AG04450 (cell line): ENCODE results near the gene IL36G. TPM values are rescaled to one million over a fixed set of nuclear protein-coding genes. Genes with fewer than 3 reads are reported as not detected.

Experiments used
- CTCF ChIA-PET: fragments of 300-600, 350-600 bp; formaldehyde crosslinking; extraction: SDS; loops from one replicate; lab custom pipeline; 2022; ENCODE audit warnings: antibody characterized with exemption, inconsistent platforms; lab: Charles Lee
- POLR2A ChIA-PET: fragments of 350-600 bp; formaldehyde crosslinking; extraction: SDS; loops from one replicate; lab custom pipeline; 2021; ENCODE audit warnings: antibody characterized with exemption, inconsistent platforms; lab: Yijun Ruan, JAX
- DNase-seq: peaks from one replicate; pipeline ENCODE4 v3.0.0-alpha.2; 2011; ENCODE audit warnings: low read depth, low spot score
- H3K27ac ChIP-seq: one replicate; pipeline ENCODE4 v1.5.1; 2012; ENCODE audit warnings: low read depth, low read length, control low read depth
- H3K27me3 ChIP-seq: one replicate; pipeline ENCODE4 v1.6.0; 2012; ENCODE audit warnings: low read length; ENCODE audit not compliant: control insufficient read depth, insufficient read depth
- H3K4me3 ChIP-seq: 2 replicates; pipeline ENCODE4 v1.5.1; 2011; ENCODE audit warnings: mild to moderate bottlenecking, low read depth, low read length, control low read depth
- H3K9me3 ChIP-seq: 2 replicates; pipeline ENCODE4 v1.5.1; 2012; ENCODE audit warnings: low read length; ENCODE audit not compliant: control insufficient read depth, insufficient read depth
- CTCF ChIP-seq: IDR thresholded peaks from 2 replicates; pipeline ENCODE4 v1.5.1; 2011; ENCODE audit warnings: low read depth, low read length, control low read depth, inconsistent platforms
- polyA plus RNA-seq: library from polyadenylated mRNA; depleted of rRNA; stranded (reverse); fragments of >200 nt; gene quantifications from 2 replicates; pipeline ENCODE4 v1.2.3, GENCODE V29; 2011

The IL36G gene
- polyA plus RNA-seq, 1 experiment, result not detected

- Histone ChIP-seq H3K27me3 (peaks cover 23% of the 10 kb centered on the region), H3K9me3 (peaks cover 3% of the 10 kb centered on the region; the same call in 1 of the 2 replicates), H3K27ac (no peak overlapping the region), H3K4me3 (no peak overlapping the region)
- POLR2A ChIA-PET, result no interaction called here
- no peak for TF ChIP-seq CTCF
- CTCF ChIA-PET, result interaction anchor here (1.4 to 2.1 kb wide), 2 partner anchors 195 to 345 kb away, joined by 5 to 22 read pairs; no protein-coding TSS in a partner anchor
- DNase-seq, result no peak
Observed at GRCh38 chr2:112944971-112945370, 32.8 kb upstream of the IL36G start.

DNA sequence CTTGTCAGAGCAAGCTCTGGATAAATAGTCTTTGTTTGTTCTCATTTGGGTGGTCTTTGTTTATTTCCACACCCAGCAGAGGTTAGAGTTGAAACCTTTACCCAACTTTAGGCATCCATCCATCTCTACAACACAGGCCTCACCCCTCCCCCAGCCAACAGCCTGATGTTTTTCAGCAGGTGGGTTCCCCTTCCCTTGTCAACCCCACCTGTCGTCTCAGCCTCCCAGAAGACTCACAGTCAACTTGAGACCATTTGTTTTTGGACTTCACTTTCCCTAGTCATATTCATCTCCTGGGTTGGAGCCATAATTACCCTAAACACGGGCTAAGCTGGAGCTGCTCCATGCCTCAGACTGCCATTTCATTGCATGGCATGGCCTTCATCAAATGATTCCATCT lies 31.7 kb upstream of the IL36G start:
- TF ChIP-seq CTCF, result no peak
- peaks cover 24% of the 10 kb centered on the region for H3K27me3 ChIP-seq
- CTCF ChIA-PET, result interaction anchor here (0.6 to 4.3 kb wide), 4 partner anchors 13 to 196 kb away, joined by 3 to 34 read pairs (median 12); no protein-coding TSS in a partner anchor

DNA sequence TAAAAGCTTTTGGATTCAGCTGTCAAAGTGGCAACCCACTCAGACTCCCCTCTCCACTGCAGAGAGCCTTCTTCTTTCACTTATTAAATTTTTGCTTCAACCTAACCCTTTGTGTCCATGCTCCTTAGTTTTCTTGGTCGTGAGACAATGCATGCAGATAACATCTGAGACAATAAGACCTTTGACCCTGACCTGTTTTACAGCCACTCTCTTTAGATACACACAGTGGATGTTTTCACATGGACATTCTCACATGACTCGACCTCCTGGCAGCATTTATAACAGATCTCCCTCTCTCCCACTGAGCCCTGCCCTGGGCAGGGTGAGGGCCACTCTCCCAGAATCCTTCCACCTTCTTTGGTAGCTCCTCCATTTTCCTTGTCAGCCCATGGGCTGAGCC lies 30.4 kb upstream of the IL36G start:
- H3K9me3 ChIP-seq, result peaks cover 3% of the 10 kb centered on the region; the same call in 1 of the 2 replicates
- H3K4me3 ChIP-seq, result no peak overlapping the region
- no peak for DNase-seq
- TF ChIP-seq CTCF, result no peak
- H3K27me3 ChIP-seq, result peaks cover 24% of the 10 kb centered on the region
- H3K27ac ChIP-seq, result no peak overlapping the region
- POLR2A ChIA-PET, result no interaction called here
- CTCF ChIA-PET, result interaction anchor here (1.4 to 4.3 kb wide), 2 partner anchors 12 to 197 kb away, joined by 8 to 34 read pairs; no protein-coding TSS in a partner anchor

More for the DNA sequence above, 31.7 kb upstream of the IL36G start:
- Histone ChIP-seq H3K4me3 (no peak overlapping the region), H3K27ac (no peak overlapping the region), H3K9me3 (peaks cover 3% of the 10 kb centered on the region; the same call in 1 of the 2 replicates)
- POLR2A ChIA-PET, result no interaction called here
- DNase-seq, result no peak

- POLR2A ChIA-PET, result no interaction called here
- peaks cover 33% of the 10 kb centered on the region for H3K27me3 ChIP-seq
- CTCF ChIA-PET, result interaction anchor here (0.9 to 4.3 kb wide), 4 partner anchors 9 to 199 kb away, joined by 3 to 34 read pairs (median 7); no protein-coding TSS in a partner anchor
Observed at GRCh38 chr2:112949456-112949855, 28.4 kb upstream of the IL36G start.

More at GRCh38 chr2:112949456-112949855, 28.4 kb upstream of the IL36G start:
- no peak for TF ChIP-seq CTCF
- Histone ChIP-seq H3K9me3 (peaks cover 3% of the 10 kb centered on the region; the same call in 1 of the 2 replicates), H3K4me3 (no peak overlapping the region), H3K27ac (no peak overlapping the region)
- DNase-seq, result no peak
